NCI-H2107 treated with DMSO at 0.1 percent for 48 hours (cell line): ENCODE results near the gene IL1A.
A peak's percentile ranks its signal among the peaks of the same experiment; 100 is the strongest.

Experiments used
- DNase-seq: peaks from one replicate; lab custom pipeline; 2025; ENCODE audit not compliant: unreplicated experiment; lab: John Stamatoyannopoulos, UW

Gene IL1A

GRCh38 chr2:112764071-112765044 lies 19.9 kb downstream of the IL1A start, which contains the start of gene CKAP2L:
Gene CKAP2L (minus strand): TSS chr2:112764609. CDS start chr2:112764598, 11 bp downstream.
- peak; percentile 87 for DNase-seq

- no peak for DNase-seq
Observed at GRCh38 chr2:112762276-112762675, 22.0 kb downstream of the IL1A start.

- DNase-seq: no peak
Observed at GRCh38 chr2:112760149-112760548, 24.1 kb downstream of the IL1A start.

GRCh38 chr2:112758711-112759110 lies 25.6 kb downstream of the IL1A start:
- DNase-seq: no peak

- DNase-seq: no peak
Observed at GRCh38 chr2:112757265-112757664, 27.0 kb downstream of the IL1A start.

GRCh38 chr2:112756207-112756606 lies 28.1 kb downstream of the IL1A start:
- no peak for DNase-seq

GRCh38 chr2:112755444-112755843 lies 28.8 kb downstream of the IL1A start:
- no peak for DNase-seq

- no peak for DNase-seq
Observed at GRCh38 chr2:112754564-112754963, 29.7 kb downstream of the IL1A start.

- DNase-seq: no peak
Observed at GRCh38 chr2:112752667-112753066, 31.6 kb downstream of the IL1A start.

- DNase-seq: no peak
Observed at GRCh38 chr2:112751451-112752197, 32.7 kb downstream of the IL1A start.

- DNase-seq: no peak
Observed at GRCh38 chr2:112750560-112750843, 33.8 kb downstream of the IL1A start.

- peak; percentile 16 for DNase-seq
Observed at GRCh38 chr2:112749755-112750559, 34.3 kb downstream of the IL1A start.

- no peak for DNase-seq
Observed at GRCh38 chr2:112740527-112740926, 43.8 kb downstream of the IL1A start.

- DNase-seq: no peak
Observed at GRCh38 chr2:112737542-112738232, 46.6 kb downstream of the IL1A start.

GRCh38 chr2:112733871-112734270 lies 50.4 kb downstream of the IL1A start:
- no peak for DNase-seq

GRCh38 chr2:112733456-112733855 lies 50.8 kb downstream of the IL1A start:
- no peak for DNase-seq

GRCh38 chr2:112731479-112731878 lies 52.8 kb downstream of the IL1A start:
- DNase-seq: no peak

GRCh38 chr2:112730791-112731190 lies 53.5 kb downstream of the IL1A start:
- DNase-seq: no peak

- DNase-seq: no peak
Observed at GRCh38 chr2:112730216-112730615, 54.1 kb downstream of the IL1A start.

GRCh38 chr2:112728378-112729175 lies 55.7 kb downstream of the IL1A start:
- no peak for DNase-seq
